A673 (cell line): Measurements from ENCODE around the gene COG6.

Source experiments
- CTCF ChIP-seq: fragments of 300-800, 200-600 bp; sonication (generic); conservative IDR thresholded peaks from 2 replicates; pipeline ENCODE4 v1.5.1; 2017; ENCODE audit warnings: low read depth, mild to moderate bottlenecking, antibody characterized with exemption, low read length, moderate library complexity, mixed read lengths
- EZH2 ChIP-seq: fragments of 200-600 bp; sonication (generic); IDR thresholded peaks from 2 replicates; pipeline ENCODE4 v1.6.1; 2017; ENCODE audit warnings: borderline replicate concordance, low read depth, mild to moderate bottlenecking, mixed read lengths, antibody characterized with exemption, low read length; ENCODE audit not compliant: poor library complexity, severe bottlenecking

GRCh38 chr13:39786091-39786490 lies 130.6 kb downstream of the COG6 start:
- TF ChIP-seq CTCF, result no peak
- no peak for TF ChIP-seq EZH2
